PC-3 (cell line): ENCODE results near the gene MAGI2. TPM values are rescaled to one million over a fixed set of nuclear protein-coding genes. Genes with fewer than 3 reads are reported as not detected.

ENCODE experiments used
- ATAC-seq: fragments of 200-7000 bp; cut with Tn5 transposase; 2 replicates; pipeline ENCODE4 v1.9.1; 2020; ENCODE audit warnings: mild to moderate bottlenecking, moderate library complexity
- BruUV-seq: library from RNA; stranded (reverse); fragments of 400-500 nt; replicated peaks from 2 replicates; lab custom pipeline; 2021; lab: Mats Ljungman, UMichigan
- CTCF ChIA-PET: fragments of 300-600 bp; sonication (Branson Sonifier 250); formaldehyde crosslinking; loops from one replicate; lab custom pipeline; 2022; ENCODE audit warnings: antibody characterized with exemption; lab: Charles Lee
- POLR2A ChIA-PET: fragments of 300-600 bp; sonication (Branson Sonifier 250); formaldehyde crosslinking; loops from one replicate; lab custom pipeline; 2022; ENCODE audit warnings: antibody characterized with exemption; ENCODE audit not compliant: unreplicated experiment; lab: Charles Lee
- DNase-seq: peaks from one replicate; pipeline ENCODE4 v3.0.0-alpha.2; 2015
- H2AFZ ChIP-seq: fragments of 300-600 bp; sonication (generic); 2 replicates; pipeline ENCODE4 v1.6.0; 2016; ENCODE audit warnings: antibody characterized with exemption, low read length
- H3F3A ChIP-seq: fragments of 300-600 bp; sonication (generic); one replicate; pipeline ENCODE4 v1.6.0; 2017; ENCODE audit warnings: antibody characterized with exemption, low read length, control low read depth, mild to moderate bottlenecking; ENCODE audit not compliant: unreplicated experiment
- H3K27ac ChIP-seq: fragments of 300-600 bp; sonication (generic); 2 replicates; pipeline ENCODE4 v1.5.1; 2016; ENCODE audit warnings: mild to moderate bottlenecking, low read length
- H3K27me3 ChIP-seq: fragments of 300-600 bp; sonication (generic); 2 replicates; pipeline ENCODE4 v1.6.1; 2016; ENCODE audit warnings: low read length, mixed read lengths
- H3K36me3 ChIP-seq: fragments of 300-600 bp; sonication (generic); 2 replicates; pipeline ENCODE4 v1.6.1; 2016; ENCODE audit warnings: low read depth, mixed run types, low read length, mixed read lengths
- H3K4me1 ChIP-seq: fragments of 300-600 bp; sonication (generic); 2 replicates; pipeline ENCODE4 v1.5.1; 2016; ENCODE audit warnings: low read length; ENCODE audit not compliant: insufficient read depth
- H3K4me2 ChIP-seq: fragments of 300-600 bp; sonication (generic); 2 replicates; pipeline ENCODE4 v1.6.0; 2016; ENCODE audit warnings: low read length
- H3K4me3 ChIP-seq: fragments of 300-600 bp; sonication (generic); 2 replicates; pipeline ENCODE4 v1.5.1; 2016; ENCODE audit warnings: mild to moderate bottlenecking, low read length, mixed read lengths
- H3K79me2 ChIP-seq: fragments of 300-600 bp; sonication (generic); 2 replicates; pipeline ENCODE4 v1.6.1; 2017; ENCODE audit warnings: low read length, mixed read lengths
- H3K9ac ChIP-seq: fragments of 300-600 bp; sonication (generic); 2 replicates; pipeline ENCODE4 v1.6.0; 2016; ENCODE audit warnings: mild to moderate bottlenecking, low read length
- H3K9me2 ChIP-seq: fragments of 300-600 bp; sonication (generic); replicated peaks from 2 replicates; pipeline ENCODE4 v1.6.1; 2016; ENCODE audit warnings: mixed run types, low read length, mixed read lengths
- H3K9me3 ChIP-seq: fragments of 300-600 bp; sonication (generic); 2 replicates; pipeline ENCODE4 v1.6.1; 2016; ENCODE audit warnings: low read length, mixed read lengths
- H4K20me1 ChIP-seq: fragments of 300-600 bp; sonication (generic); 2 replicates; pipeline ENCODE4 v1.6.1; 2016; ENCODE audit warnings: low read length, mixed read lengths
- CTCF ChIP-seq: fragments of 300-600 bp; sonication (generic); conservative IDR thresholded peaks from 2 replicates; pipeline ENCODE4 v1.5.1; 2017; ENCODE audit warnings: antibody characterized with exemption, low read depth, mild to moderate bottlenecking, low read length
- EZH2 ChIP-seq: fragments of 300-600 bp; sonication (generic); IDR thresholded peaks from one replicate; pipeline ENCODE4 v1.6.1; 2017; ENCODE audit warnings: antibody characterized with exemption, mild to moderate bottlenecking, low read length; ENCODE audit not compliant: unreplicated experiment
- EZH2phosphoT487 ChIP-seq: fragments of 300-600 bp; sonication (generic); IDR thresholded peaks from 2 replicates; pipeline ENCODE4 v1.6.1; 2018; ENCODE audit warnings: mild to moderate bottlenecking, antibody characterized with exemption, low read length, borderline replicate concordance
- intact Hi-C: fragments of 100-400 bp; cut with micrococcal nuclease; formaldehyde crosslinking; loops from 2 replicates; pipeline ENCODE4 v1.9.0; 2023
- total RNA-seq: library from RNA; depleted of rRNA; stranded (reverse); fragments of >200 nt; gene quantifications from 2 replicates; pipeline ENCODE4 v1.2.3, GENCODE V29; 2014

MAGI2 gene
- total RNA-seq, 1 experiment from 2014 or later = not detected

GRCh38 chr7:78195281-78195680 lies 1258.2 kb downstream of the MAGI2 start:
- Histone ChIP-seq H3K4me1 (no peaks in the 10 kb centered on the region), H3F3A (no peaks in the 10 kb centered on the region), H3K4me3 (no peak overlapping the region), H3K9me2 (no peaks in the 10 kb centered on the region), H3K9me3 (no peaks in the 10 kb centered on the region), H3K79me2 (no peaks in the 10 kb centered on the region), H3K4me2 (no peak overlapping the region), H2AFZ (no peak overlapping the region), H4K20me1 (no peaks in the 10 kb centered on the region), H3K27me3 (peaks cover 52% of the 10 kb centered on the region), H3K9ac (no peak overlapping the region), H3K27ac (no peak overlapping the region), H3K36me3 (no peaks in the 10 kb centered on the region)
- ChIA-PET CTCF (no interaction called here), POLR2A (no interaction called here)
- TF ChIP-seq EZH2phosphoT487 (no peak), CTCF (no peak), EZH2 (no peak)
- ATAC-seq (no peak), DNase-seq (no peak)
- intact Hi-C loops = no loop called here
- no TSS peak for BruUV-seq

- ChIA-PET CTCF (no interaction called here), POLR2A (no interaction called here)
- no peaks in the 10 kb centered on the region for H3K4me1 ChIP-seq
- no peaks in the 10 kb centered on the region for H4K20me1 ChIP-seq
- H3K27ac ChIP-seq = no peak overlapping the region
- no peak overlapping the region for H3K4me2 ChIP-seq
- H3K9me2 ChIP-seq = no peaks in the 10 kb centered on the region
- no peaks in the 10 kb centered on the region for H3F3A ChIP-seq
- no peak overlapping the region for H2AFZ ChIP-seq
- H3K4me3 ChIP-seq = no peak overlapping the region
- no peak overlapping the region for H3K9ac ChIP-seq
- no peak for TF ChIP-seq EZH2
- no peak for DNase-seq
- ATAC-seq = no peak
- no peaks in the 10 kb centered on the region for H3K9me3 ChIP-seq
- intact Hi-C loops = no loop called here
- H3K79me2 ChIP-seq = no peaks in the 10 kb centered on the region
- no peaks in the 10 kb centered on the region for H3K36me3 ChIP-seq
- BruUV-seq = no TSS peak
- H3K27me3 ChIP-seq = peaks cover 52% of the 10 kb centered on the region
Observed at GRCh38 chr7:78194611-78195010, 1258.9 kb downstream of the MAGI2 start.

GRCh38 chr7:78191475-78192079 lies 1261.9 kb downstream of the MAGI2 start:
- no peaks in the 10 kb centered on the region for H3K4me1 ChIP-seq
- H3K9me2 ChIP-seq = no peaks in the 10 kb centered on the region
- no peak overlapping the region for H2AFZ ChIP-seq
- POLR2A ChIA-PET = no interaction called here
- H3K79me2 ChIP-seq = no peaks in the 10 kb centered on the region
- H3F3A ChIP-seq = no peaks in the 10 kb centered on the region
- H3K27ac ChIP-seq = no peak overlapping the region
- H3K4me2 ChIP-seq = no peak overlapping the region
- intact Hi-C loops = no loop called here
- no peak for DNase-seq
- ATAC-seq = no peak
- H3K9ac ChIP-seq = no peak overlapping the region
- H3K27me3 ChIP-seq = peaks cover 72% of the 10 kb centered on the region
- no TSS peak for BruUV-seq
- H3K4me3 ChIP-seq = no peak overlapping the region
- H4K20me1 ChIP-seq = no peaks in the 10 kb centered on the region
- CTCF ChIA-PET = no interaction called here
- H3K9me3 ChIP-seq = no peaks in the 10 kb centered on the region
- TF ChIP-seq CTCF = no peak
- no peak for TF ChIP-seq EZH2phosphoT487
- no peak for TF ChIP-seq EZH2
- H3K36me3 ChIP-seq = no peaks in the 10 kb centered on the region
